ENCODE data around the gene AP1S3. TPM values are rescaled to one million over a fixed set of nuclear protein-coding genes. Genes with fewer than 3 reads are reported as not detected.

AP1S3 gene
- total and polyA plus RNA-seq, 2 donors (not counting 3 experiments of a cell fraction or from before 2014, with no cell fraction given) = 0.69 to 3.8 TPM

DNA sequence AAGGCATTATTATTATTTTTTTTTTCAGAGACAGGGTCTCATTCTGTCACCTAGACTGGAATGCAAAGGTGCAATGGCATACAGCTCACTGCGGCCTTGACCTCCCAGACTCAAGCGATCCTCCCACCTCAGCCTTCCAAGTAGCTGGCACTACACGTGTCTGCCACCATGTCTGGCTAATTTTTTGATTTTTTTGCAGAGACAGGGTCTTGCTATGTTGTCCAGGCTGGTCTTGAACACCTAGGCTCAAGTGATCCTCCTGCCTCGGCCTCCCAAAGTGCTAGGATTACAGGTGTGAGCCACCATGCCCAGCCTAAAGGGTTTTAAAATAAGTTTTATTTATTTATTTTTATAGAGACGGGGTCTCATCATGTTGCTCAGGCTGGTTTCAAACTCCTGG, 45.3 kb upstream of the AP1S3 start:
- ChIA-PET POLR2A (interaction anchor here (0.5 kb wide), 1 partner anchor 45 kb away, joined by 5 read pairs; no protein-coding TSS in a partner anchor), CTCF (no interaction called here)
- FAIRE-seq (no peak), DNase-seq (ENCODE audit: low read depth, low spot score) (no peak)
- H2AFZ ChIP-seq (ENCODE audit: low read depth, low read length) = no peak overlapping the region
- H3K9ac ChIP-seq (replicated peaks; ENCODE audit: extremely low read depth, insufficient read depth, low read length) = no peak overlapping the region
- H3K27me3 ChIP-seq (ENCODE audit: control insufficient read depth in 2 of 2, insufficient read depth in 2 of 2, low read length in 2 of 2) = no peaks in the 10 kb centered on the region
- H3K9me3 ChIP-seq (replicated peaks; ENCODE audit: control insufficient read depth, insufficient read depth, low read length) = no peaks in the 10 kb centered on the region
- intact Hi-C loops (cut with micrococcal nuclease) = no loop called here
- dilution Hi-C loops (cut with MboI; ENCODE audit: extremely low pct_ligation_motif_present, low sequenced_read_pairs) = no loop called here
- no peaks in the 10 kb centered on the region for H3K4me1 ChIP-seq (ENCODE audit: control insufficient read depth, extremely low read depth, insufficient read depth, low read length)
- H3K4me3 ChIP-seq (replicated peaks in 1 of 3; ENCODE audit: insufficient read depth in 1 of 3, low read depth in 1 of 3, low read length in 3 of 3) = no peak overlapping the region
- no peaks in the 10 kb centered on the region for H3K9me1 ChIP-seq (replicated peaks; ENCODE audit: control insufficient read depth, extremely low read depth, insufficient read depth, low read length)
- BruUV-seq (replicated peaks) = no TSS peak
- peaks cover 22 to 33% of the 10 kb centered on the region in 2 experiments for H3K36me3 ChIP-seq (ENCODE audit: control insufficient read depth in 2 of 2, extremely low read depth in 1 of 2, insufficient read depth in 2 of 2, low read length in 2 of 2)
- H3K4me2 ChIP-seq (ENCODE audit: insufficient read depth, low read length) = no peak overlapping the region
- no peaks in the 10 kb centered on the region for H4K20me1 ChIP-seq (replicated peaks; ENCODE audit: control insufficient read depth, extremely low read depth, insufficient read depth, low read length)
- no peak for TF ChIP-seq POLR2AphosphoS5 (IDR thresholded peaks at IDR 0.05; ENCODE audit: insufficient read depth, low read depth, low read length)
- no peak for TF ChIP-seq FOS (IDR thresholded peaks at IDR 0.05; ENCODE audit: borderline replicate concordance, insufficient read depth, low read length)
- no peak for TF ChIP-seq MYC (IDR thresholded peaks at IDR 0.05; ENCODE audit: low read depth, low read length)
- TF ChIP-seq CTCF (IDR thresholded peaks at IDR 0.05; ENCODE audit: extremely low read depth in 1 of 2, insufficient read depth in 1 of 2, low read depth in 1 of 2, low read length in 2 of 2) = no peak
- no peak for TF ChIP-seq GATA2 (IDR thresholded peaks at IDR 0.05; ENCODE audit: insufficient read depth, insufficient read length, low read depth, low read length)
- TF ChIP-seq MAX (IDR thresholded peaks at IDR 0.05; ENCODE audit: insufficient read depth, insufficient read length) = no peak
- TF ChIP-seq EZH2 (IDR thresholded peaks at IDR 0.05; ENCODE audit: borderline replicate concordance, low read depth, low read length, severe bottlenecking) = no peak
- TF ChIP-seq POLR2A (IDR thresholded peaks at IDR 0.05; ENCODE audit: low read depth, low read length) = no peak
- no peak for TF ChIP-seq JUN (IDR thresholded peaks at IDR 0.05; ENCODE audit: borderline replicate concordance, insufficient read depth, insufficient read length, low read depth)
- no peak overlapping the region for H3K27ac ChIP-seq (ENCODE audit: insufficient read depth, low read depth, low read length)
- H3K79me2 ChIP-seq (ENCODE audit: control insufficient read depth, insufficient read depth, low read length) = no peaks in the 10 kb centered on the region
